DMS 273 (cell line): ENCODE data around the gene BST1.
"Not testable (repeated sequence)": the region's sequence is repeated elsewhere in the genome, so short reads cannot be mapped to it uniquely, and the experiment has no call there.

Experiments
- DNase-seq: peaks from one replicate; lab custom pipeline; 2025; ENCODE audit not compliant: unreplicated experiment; lab: John Stamatoyannopoulos, UW

The BST1 gene

GRCh38 chr4:15742083-15742582, 39.3 kb downstream of the BST1 start:
- no peak for DNase-seq

GRCh38 chr4:15742637-15743036, 39.8 kb downstream of the BST1 start:
- DNase-seq: no peak

GRCh38 chr4:15744016-15744545, 41.2 kb downstream of the BST1 start:
- DNase-seq: no peak

DNA sequence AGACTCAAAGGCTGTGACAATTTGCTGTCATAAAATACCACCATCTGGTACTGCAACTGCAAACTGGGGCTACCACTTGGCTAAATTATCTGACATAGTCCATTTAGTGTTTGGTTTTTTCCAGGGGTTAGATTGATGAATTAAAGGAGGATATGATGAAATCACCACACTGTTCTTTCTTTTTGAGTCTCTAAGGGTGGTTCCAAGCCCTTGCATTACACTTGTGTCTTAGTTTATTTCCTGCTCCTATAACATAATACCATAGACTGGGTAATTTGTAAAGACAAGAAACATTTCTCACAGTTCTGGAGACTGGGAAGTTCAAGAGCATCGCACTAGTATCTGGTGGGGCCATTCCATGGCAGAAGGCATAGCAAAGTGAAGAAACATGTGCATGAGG, 43.2 kb downstream of the BST1 start:
- no peak for DNase-seq

GRCh38 chr4:15749001-15749400, 46.1 kb downstream of the BST1 start:
- no peak for DNase-seq

DNA sequence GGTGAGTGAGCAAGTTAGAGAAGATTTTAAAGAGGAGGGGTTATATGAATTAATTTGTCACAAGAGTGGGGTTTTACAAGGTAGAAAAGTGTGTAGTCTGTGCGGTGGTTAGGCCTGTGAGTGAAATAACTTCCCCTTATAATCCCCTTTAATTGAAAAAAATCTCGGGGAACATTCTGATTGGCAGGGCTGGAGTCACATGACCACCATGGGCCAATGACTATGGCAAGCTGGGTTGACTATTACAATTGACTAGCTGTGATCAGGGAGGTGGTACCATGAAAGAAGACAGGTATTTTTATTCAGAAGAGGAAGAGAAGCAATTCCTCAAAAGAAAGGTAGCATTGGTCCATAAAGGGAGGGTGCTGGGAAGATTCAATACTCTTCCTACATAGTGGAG, 48.3 kb downstream of the BST1 start:
- no peak for DNase-seq

DNA sequence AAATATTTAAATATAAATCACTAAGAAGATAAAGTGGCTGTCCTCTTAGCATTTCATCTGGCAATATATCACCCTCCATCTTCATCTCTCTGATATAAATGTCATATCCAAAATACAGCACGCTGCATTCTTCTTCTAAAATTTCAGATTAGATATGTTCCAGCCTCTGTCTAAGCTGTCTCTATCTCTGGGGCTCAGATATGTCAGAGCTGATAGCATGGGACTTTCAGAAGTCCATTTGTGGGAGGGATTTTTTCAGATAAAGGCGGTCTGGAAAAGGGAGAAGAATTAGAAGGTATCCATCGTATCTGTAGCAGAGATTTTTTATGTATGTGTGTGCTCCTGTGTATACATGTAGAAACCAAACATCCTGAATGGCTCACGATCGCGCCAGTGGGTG, 50.2 kb downstream of the BST1 start:
- DNase-seq: no peak

- no peak for DNase-seq
Measured at GRCh38 chr4:15753786-15754185, 50.9 kb downstream of the BST1 start.

GRCh38 chr4:15754323-15754722, 51.5 kb downstream of the BST1 start:
- no peak for DNase-seq

- no peak for DNase-seq
Measured at GRCh38 chr4:15755321-15756155, 52.7 kb downstream of the BST1 start.

GRCh38 chr4:15756361-15756861, 53.5 kb downstream of the BST1 start:
- no peak for DNase-seq

DNA sequence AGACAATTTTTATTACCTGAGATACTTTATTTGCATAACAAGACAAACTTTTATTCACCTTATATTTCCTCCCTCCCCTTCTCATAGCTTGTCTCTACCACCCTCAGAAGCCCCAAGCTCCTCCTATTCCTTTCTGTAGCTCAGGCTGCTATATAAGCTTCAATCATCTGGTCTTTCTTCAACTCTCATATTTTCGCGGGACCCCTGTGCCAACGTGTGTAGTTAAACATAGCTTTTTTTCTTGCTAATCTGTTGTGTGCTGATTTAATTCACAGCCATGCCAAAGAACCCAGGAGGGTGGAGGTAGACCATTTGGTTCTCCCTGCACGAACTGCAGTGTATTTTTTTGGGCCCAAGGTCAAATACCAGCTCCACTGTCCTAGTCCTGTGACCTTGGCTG, 54.2 kb downstream of the BST1 start:
- DNase-seq: no peak

- no peak for DNase-seq
Measured at GRCh38 chr4:15758294-15758693, 55.4 kb downstream of the BST1 start.

GRCh38 chr4:15762460-15762859, 59.6 kb downstream of the BST1 start:
- DNase-seq: not testable (repeated sequence)

DNA sequence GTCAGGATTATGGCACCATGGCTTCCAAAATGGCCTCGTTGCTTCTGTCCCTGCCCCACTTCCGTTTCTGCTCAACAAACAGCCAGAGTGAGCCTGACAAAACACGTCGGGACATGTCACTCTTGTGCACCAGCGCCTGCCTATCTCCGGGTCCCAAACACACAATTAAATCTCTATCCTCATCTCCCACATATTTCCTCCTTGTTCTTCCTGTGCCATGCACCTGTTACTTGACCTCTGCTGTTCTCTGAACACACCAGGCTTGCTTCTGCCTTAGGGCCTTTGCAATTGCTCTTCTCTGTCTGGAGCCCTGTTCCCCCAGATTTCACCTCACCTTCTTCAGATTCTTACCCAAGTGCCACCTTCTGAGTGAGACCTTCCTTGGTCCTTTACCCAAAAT, 62.5 kb downstream of the BST1 start:
- no peak for DNase-seq

DNA sequence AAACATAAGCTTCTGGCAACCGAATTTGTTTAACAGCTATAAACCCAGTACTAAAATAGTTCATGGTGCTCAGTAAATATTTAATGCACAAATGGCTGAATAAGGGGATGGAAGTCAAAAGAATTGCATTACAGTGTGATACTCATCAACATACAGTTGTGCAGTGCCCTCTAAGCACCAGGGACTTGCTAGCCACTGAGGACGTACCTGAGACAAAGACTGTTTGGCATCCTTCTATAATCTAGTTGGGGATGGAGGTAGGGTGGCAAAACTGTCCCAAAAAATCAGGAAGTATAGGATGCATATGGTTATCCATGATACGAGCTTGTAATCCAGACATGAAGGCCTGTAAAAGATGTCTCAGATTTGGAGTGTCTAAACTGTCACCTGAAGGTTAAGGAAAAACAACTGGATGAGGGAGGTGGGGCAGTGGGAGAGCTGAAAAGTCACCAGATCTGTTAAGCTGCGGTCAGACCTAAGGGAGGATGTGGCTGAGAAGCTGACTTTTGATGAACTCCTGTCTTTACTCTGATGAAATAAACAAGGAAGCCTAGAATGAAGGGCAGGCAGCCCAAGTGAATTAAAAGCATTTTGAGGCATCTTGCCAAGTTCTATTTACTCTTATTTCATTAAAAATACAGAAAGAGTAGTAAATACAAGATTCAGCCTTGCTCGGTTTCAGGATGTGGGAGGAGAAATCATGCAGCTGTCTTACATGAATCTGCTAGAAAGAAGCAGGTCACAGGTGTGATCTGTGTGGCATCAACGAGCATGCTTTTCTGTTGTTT, 63.2 kb downstream of the BST1 start:
- no peak for DNase-seq

- DNase-seq: no peak
Measured at GRCh38 chr4:15766821-15767220, 64.0 kb downstream of the BST1 start.

DNA sequence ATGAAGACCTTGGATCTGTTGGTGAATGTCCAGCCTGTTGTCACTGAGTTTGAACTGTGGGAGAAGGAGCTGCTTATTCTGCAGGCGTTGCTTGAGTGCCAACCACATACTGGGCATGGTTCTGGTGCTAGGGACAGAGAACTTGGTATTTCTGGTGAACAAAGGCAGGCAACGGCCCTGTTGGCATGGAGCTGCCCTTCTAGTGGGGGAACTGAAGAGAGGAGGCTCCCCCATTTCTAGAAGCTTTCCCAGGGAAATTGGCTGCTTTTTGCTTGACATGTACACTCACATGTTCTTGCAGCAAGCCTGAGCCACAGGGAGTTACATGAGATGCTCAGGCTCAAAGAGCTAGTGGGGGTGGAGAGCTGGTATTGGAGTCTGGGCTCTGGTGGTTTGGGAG, 66.3 kb downstream of the BST1 start:
- DNase-seq: no peak

DNA sequence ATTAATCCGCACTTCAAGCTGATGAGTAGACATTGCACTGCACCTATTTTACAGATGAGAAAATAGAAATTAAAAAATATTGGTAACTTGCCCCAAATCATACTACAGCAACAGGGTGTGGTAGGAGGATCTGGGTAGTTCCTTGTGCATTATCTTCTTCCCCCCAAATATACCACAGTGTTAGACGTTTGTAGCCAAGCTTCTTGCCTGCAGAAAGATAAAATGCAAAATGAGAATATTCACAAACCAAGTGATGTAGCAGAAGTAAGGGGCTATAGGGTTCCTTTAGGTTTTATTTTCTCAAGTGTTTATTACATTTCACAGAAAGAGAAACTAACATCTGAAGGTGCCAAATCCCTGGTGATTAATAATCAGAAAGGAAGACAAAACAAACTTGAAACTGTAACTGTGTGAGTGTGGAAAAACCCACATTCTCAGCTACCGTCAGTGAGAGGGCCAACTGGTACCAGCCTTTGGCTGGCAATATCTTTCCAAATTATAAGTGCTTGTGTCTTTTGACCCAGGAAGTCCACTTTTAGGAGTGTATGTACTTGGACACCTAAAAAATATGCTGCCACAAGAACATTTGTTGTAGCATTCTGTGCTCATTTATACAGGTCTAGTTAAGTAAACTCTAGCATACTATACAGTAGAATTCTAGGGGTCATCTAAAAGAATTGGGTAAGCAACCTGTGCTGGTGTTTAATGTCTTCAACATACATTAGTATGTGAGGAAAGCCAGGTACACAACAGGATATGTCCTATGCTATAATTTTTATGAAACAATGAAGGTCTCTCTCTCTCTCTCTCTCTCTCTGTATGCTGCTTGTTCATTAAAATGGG, 68.6 kb downstream of the BST1 start:
- DNase-seq: no peak

GRCh38 chr4:15774020-15774420, 71.2 kb downstream of the BST1 start:
- no peak for DNase-seq
